ENCODE results near the gene CAMK1.

Gene CAMK1

GRCh38 chr3:9767418-9767817 is 2.3 kb downstream of the CAMK1 start:
- Histone ChIP-seq H3K4me3 (ENCODE audit: low read depth, low read length) (no peak overlapping the region), H3K27me3 (replicated peaks) (no peaks in the 10 kb centered on the region), H3K36me3 (replicated peaks) (no peaks in the 10 kb centered on the region), H3K27ac (no peak overlapping the region)
- no peak for DNase-seq
- in situ Hi-C loops (cut with HindIII; ENCODE audit: low pct_ligation_motif_present, low sequenced_read_pairs) = no loop called here
- no peak for TF ChIP-seq CTCF (IDR thresholded peaks at IDR 0.05; ENCODE audit: low read depth, low read length, missing control alignments)

- no peak overlapping the region for H3K27ac ChIP-seq
- peaks cover 3% of the 10 kb centered on the region for H3K36me3 ChIP-seq (replicated peaks)
- in situ Hi-C loops (cut with HindIII; ENCODE audit: low pct_ligation_motif_present, low sequenced_read_pairs) = no loop called here
- TF ChIP-seq CTCF (IDR thresholded peaks at IDR 0.05; ENCODE audit: low read depth, low read length, missing control alignments) = no peak
- no peak overlapping the region for H3K4me3 ChIP-seq (ENCODE audit: low read depth, low read length)
- no peaks in the 10 kb centered on the region for H3K27me3 ChIP-seq (replicated peaks)
- DNase-seq = no peak
These were observed 3.9 kb downstream of the CAMK1 start for GRCh38 chr3:9765865-9766264.

- in situ Hi-C loops (cut with HindIII; ENCODE audit: low pct_ligation_motif_present, low sequenced_read_pairs) = no loop called here
- H3K36me3 ChIP-seq (replicated peaks) = peaks cover 11% of the 10 kb centered on the region
- TF ChIP-seq CTCF (IDR thresholded peaks at IDR 0.05; ENCODE audit: low read depth, low read length, missing control alignments) = no peak
- DNase-seq = no peak
- no peak overlapping the region for H3K27ac ChIP-seq
- H3K27me3 ChIP-seq (replicated peaks) = no peaks in the 10 kb centered on the region
- no peak overlapping the region for H3K4me3 ChIP-seq (ENCODE audit: low read depth, low read length)
These were observed 6.9 kb downstream of the CAMK1 start for GRCh38 chr3:9762871-9763270.

GRCh38 chr3:9761919-9762318 is 7.8 kb downstream of the CAMK1 start:
- no peak for TF ChIP-seq CTCF (IDR thresholded peaks at IDR 0.05; ENCODE audit: low read depth, low read length, missing control alignments)
- in situ Hi-C loops (cut with HindIII; ENCODE audit: low pct_ligation_motif_present, low sequenced_read_pairs) = no loop called here
- H3K27me3 ChIP-seq (replicated peaks) = no peaks in the 10 kb centered on the region
- H3K27ac ChIP-seq = no peak overlapping the region
- no peak overlapping the region for H3K4me3 ChIP-seq (ENCODE audit: low read depth, low read length)
- DNase-seq = no peak
- H3K36me3 ChIP-seq (replicated peaks) = peaks cover 18% of the 10 kb centered on the region

- Histone ChIP-seq H3K27me3 (replicated peaks) (no peaks in the 10 kb centered on the region), H3K4me3 (ENCODE audit: low read depth, low read length) (no peak overlapping the region), H3K36me3 (replicated peaks) (peaks cover 23% of the 10 kb centered on the region), H3K27ac (no peak overlapping the region)
- in situ Hi-C loops (cut with HindIII; ENCODE audit: low pct_ligation_motif_present, low sequenced_read_pairs) = no loop called here
- no peak for TF ChIP-seq CTCF (IDR thresholded peaks at IDR 0.05; ENCODE audit: low read depth, low read length, missing control alignments)
- no peak for DNase-seq
These were observed 8.8 kb downstream of the CAMK1 start for GRCh38 chr3:9760779-9761505.

- TF ChIP-seq CTCF (IDR thresholded peaks at IDR 0.05; ENCODE audit: low read depth, low read length, missing control alignments) = no peak
- Histone ChIP-seq H3K36me3 (replicated peaks) (peaks cover 28% of the 10 kb centered on the region), H3K27ac (no peak overlapping the region), H3K4me3 (ENCODE audit: low read depth, low read length) (no peak overlapping the region), H3K27me3 (replicated peaks) (no peaks in the 10 kb centered on the region)
- no peak for DNase-seq
- in situ Hi-C loops (cut with HindIII; ENCODE audit: low pct_ligation_motif_present, low sequenced_read_pairs) = no loop called here
These were observed 12.3 kb downstream of the CAMK1 start for GRCh38 chr3:9757427-9757826.
